LNCaP clone FGC (cell line): ENCODE data around the gene ORMDL3.

ENCODE experiments used
- DNase-seq: peaks from one replicate; pipeline ENCODE4 v3.0.0-alpha.2; 2011; ENCODE audit warnings: low read depth
- H3K4me3 ChIP-seq: 2 replicates; pipeline ENCODE4 v1.5.1; 2011; ENCODE audit warnings: mild to moderate bottlenecking, low read depth, low read length, control low read depth
- TF ChIP-seq, protein P1 (sequence below): IDR thresholded peaks from 2 replicates; pipeline ENCODE4 v1.5.1; 2012; ENCODE audit warnings: mild to moderate bottlenecking; ENCODE audit not compliant: control insufficient read depth, insufficient read depth; ENCODE audit errors: extremely low read depth

ORMDL3 gene, protein sequence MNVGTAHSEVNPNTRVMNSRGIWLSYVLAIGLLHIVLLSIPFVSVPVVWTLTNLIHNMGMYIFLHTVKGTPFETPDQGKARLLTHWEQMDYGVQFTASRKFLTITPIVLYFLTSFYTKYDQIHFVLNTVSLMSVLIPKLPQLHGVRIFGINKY

GRCh38 chr17:39927101-39927928 lies at the start of gene ORMDL3, which contains the start of gene LRRC3C:
TSS of gene ORMDL3 (minus strand) at chr17:39927601. CDS start at chr17:39924203, 3,398 bp downstream.
TSS of gene LRRC3C (plus strand) at chr17:39927732. CDS start at chr17:39941524, 13,792 bp downstream.
- peak within 1 kb of the TSS; percentile 79 for H3K4me3 ChIP-seq
- peak; percentile 83 for DNase-seq
- TF ChIP-seq, protein P1, sequence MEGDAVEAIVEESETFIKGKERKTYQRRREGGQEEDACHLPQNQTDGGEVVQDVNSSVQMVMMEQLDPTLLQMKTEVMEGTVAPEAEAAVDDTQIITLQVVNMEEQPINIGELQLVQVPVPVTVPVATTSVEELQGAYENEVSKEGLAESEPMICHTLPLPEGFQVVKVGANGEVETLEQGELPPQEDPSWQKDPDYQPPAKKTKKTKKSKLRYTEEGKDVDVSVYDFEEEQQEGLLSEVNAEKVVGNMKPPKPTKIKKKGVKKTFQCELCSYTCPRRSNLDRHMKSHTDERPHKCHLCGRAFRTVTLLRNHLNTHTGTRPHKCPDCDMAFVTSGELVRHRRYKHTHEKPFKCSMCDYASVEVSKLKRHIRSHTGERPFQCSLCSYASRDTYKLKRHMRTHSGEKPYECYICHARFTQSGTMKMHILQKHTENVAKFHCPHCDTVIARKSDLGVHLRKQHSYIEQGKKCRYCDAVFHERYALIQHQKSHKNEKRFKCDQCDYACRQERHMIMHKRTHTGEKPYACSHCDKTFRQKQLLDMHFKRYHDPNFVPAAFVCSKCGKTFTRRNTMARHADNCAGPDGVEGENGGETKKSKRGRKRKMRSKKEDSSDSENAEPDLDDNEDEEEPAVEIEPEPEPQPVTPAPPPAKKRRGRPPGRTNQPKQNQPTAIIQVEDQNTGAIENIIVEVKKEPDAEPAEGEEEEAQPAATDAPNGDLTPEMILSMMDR = no peak

DNA sequence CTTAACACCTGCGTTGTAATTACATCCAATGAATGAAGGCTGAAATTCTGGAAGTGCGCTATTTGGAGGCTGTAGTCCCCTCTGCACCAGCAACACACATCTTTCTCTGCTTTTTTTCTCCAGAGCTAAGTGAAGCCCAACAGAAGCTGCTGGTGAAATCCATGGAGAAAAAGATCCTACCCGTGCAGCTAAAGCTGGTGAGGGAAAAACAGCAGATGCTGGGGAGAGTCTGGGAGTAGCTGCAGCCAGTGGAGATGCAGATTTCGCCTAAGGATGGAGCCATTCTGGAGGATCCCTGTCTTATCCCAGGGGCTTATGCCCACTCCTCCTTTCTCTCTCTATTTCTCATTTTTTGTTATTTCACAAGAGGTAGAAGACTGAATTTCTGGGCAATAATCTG lies 48.4 kb upstream of the ORMDL3 start:
- TF ChIP-seq, protein P1 = no peak
- H3K4me3 ChIP-seq = no peak overlapping the region
- DNase-seq = no peak

DNA sequence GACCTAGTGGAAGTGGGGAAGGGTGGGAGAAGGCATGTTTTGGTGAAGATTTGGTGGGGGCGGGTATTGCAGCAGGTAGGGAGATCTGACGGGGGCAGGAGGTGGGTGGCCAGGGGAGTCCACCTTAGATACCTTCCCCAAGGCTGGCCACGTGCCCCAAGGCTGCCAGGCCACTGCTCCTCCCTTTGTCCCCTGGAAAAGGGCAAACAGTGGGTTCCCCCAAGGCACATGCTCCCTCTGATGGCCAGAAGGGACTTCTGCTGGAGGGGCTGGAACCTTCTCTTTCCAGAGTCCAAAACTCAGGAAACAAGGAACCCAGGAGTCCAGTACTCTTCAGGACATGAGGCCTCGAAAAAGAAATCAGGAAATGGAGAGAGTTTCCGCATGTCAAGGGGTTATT lies 47.0 kb upstream of the ORMDL3 start:
- DNase-seq = no peak
- TF ChIP-seq, protein P1 = no peak
- H3K4me3 ChIP-seq = no peak overlapping the region

DNA sequence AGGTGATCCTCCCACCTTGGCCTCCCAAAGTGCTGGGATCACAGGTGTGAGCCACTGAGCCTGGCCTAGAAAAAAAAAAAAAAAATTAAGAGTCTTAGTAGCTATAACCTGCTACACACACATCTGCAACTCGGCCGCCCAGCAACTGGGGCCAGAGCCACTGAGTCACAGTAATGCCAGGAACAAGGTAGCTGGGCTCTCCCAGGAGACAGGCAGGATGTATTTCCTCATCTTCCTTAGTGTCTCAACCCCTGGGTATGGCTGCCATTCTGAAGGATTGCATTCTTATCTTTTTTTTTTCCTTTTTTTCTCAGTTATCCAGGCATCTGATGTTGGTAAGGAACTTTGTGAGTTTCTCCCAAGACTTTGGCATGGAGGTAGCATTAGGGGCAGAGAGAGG lies 46.1 kb upstream of the ORMDL3 start:
- no peak overlapping the region for H3K4me3 ChIP-seq
- TF ChIP-seq, protein P1 = no peak
- no peak for DNase-seq

- no peak for DNase-seq
- TF ChIP-seq, protein P1 = no peak
- H3K4me3 ChIP-seq = no peak overlapping the region
These were observed 44.9 kb upstream of the ORMDL3 start for GRCh38 chr17:39972271-39972670.

DNA sequence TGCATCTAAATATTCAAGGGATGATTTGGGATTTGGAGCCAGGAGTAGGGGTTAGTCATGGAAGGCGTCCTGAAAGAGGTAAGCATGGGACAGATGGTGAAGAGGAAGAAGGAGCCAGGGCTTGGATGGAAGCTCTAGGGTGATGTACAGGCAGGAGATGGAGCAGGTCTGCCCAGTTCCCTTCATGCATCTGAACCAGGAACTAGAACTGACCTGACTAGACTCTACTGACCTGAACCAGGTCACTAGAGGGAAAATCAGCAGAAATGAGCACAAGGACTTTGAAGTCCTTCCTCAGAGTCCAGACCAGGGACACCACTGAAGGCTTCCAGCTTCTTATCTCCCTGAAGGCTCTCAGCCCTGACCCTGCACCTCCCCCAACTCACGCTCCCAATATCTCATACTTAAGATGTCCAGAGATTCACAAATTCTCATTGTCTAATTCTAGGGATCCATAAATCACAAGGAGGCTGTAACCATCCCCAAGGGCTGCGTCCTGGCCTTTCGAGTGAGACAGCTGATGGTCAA lies 43.7 kb upstream of the ORMDL3 start:
- DNase-seq = no peak
- H3K4me3 ChIP-seq = no peak overlapping the region

More for the DNA sequence above, 43.7 kb upstream of the ORMDL3 start:
- TF ChIP-seq, protein P1 = no peak
